Liver (tissue), 9 donors: ENCODE results near the gene MPP7. TPM values are rescaled to one million over a fixed set of nuclear protein-coding genes. Genes with fewer than 3 reads are reported as not detected.

ENCODE experiments used
- DNase-seq: peaks from one replicate; pipeline ENCODE4 v3.0.0-alpha.2; 2017; ENCODE audit warnings: low spot score
- H3K27ac ChIP-seq, 2 donors: one replicate each; pipeline ENCODE4 v1.7.0; 2013; ENCODE audit warnings: inconsistent platforms in 2 of 2, low read length in 2 of 2, control low read depth in 1 of 2, low read depth in 1 of 2, mild to moderate bottlenecking in 1 of 2
- H3K27me3 ChIP-seq, 4 donors: one replicate each; pipeline versions ENCODE4 v1.6.1 to v1.7.0; 2013; ENCODE audit warnings: low read length in 3 of 4, inconsistent platforms in 1 of 4, mild to moderate bottlenecking in 1 of 4, moderate library complexity in 1 of 4; ENCODE audit not compliant: control insufficient read depth in 4 of 4, insufficient read depth in 4 of 4
- H3K36me3 ChIP-seq, 4 donors: one replicate each; pipeline versions ENCODE4 v1.6.1 to v1.7.0; 2013; ENCODE audit warnings: low read length in 3 of 4, mild to moderate bottlenecking in 3 of 4, low read depth in 1 of 4, moderate library complexity in 1 of 4; ENCODE audit not compliant: control insufficient read depth in 4 of 4, insufficient read depth in 3 of 4
- H3K4me1 ChIP-seq, 4 donors: one replicate each; pipeline versions ENCODE4 v1.6.1 to v1.7.0; 2013; ENCODE audit warnings: low read length in 3 of 4, mild to moderate bottlenecking in 3 of 4, moderate library complexity in 1 of 4; ENCODE audit not compliant: control insufficient read depth in 4 of 4, insufficient read depth in 4 of 4
- H3K4me3 ChIP-seq, 3 donors: one replicate each; pipeline versions ENCODE4 v1.6.1 to v1.7.0; 2013; ENCODE audit warnings: low read length in 3 of 3, control low read depth in 1 of 3, low read depth in 1 of 3, mild to moderate bottlenecking in 1 of 3
- H3K9ac ChIP-seq, 2 donors: one replicate each; pipeline ENCODE4 v1.7.0; 2013; ENCODE audit warnings: low read length in 2 of 2, mild to moderate bottlenecking in 2 of 2, moderate library complexity in 2 of 2, control low read depth in 1 of 2, low read depth in 1 of 2
- H3K9me3 ChIP-seq, 4 donors: one replicate each; pipeline versions ENCODE4 v1.6.1 to v1.7.0; 2013; ENCODE audit warnings: low read length in 3 of 4; ENCODE audit not compliant: control insufficient read depth in 4 of 4
- CTCF ChIP-seq: fragments of 150-350 bp; IDR thresholded peaks from 2 replicates; pipeline ENCODE4 v1.5.1; 2017; ENCODE audit warnings: improper control_type of control experiment, low read depth, low read length; ENCODE audit not compliant: missing input control
- EGR1 ChIP-seq, 2 donors: IDR thresholded peaks; 2 replicates each; pipeline ENCODE4 v1.6.1; 2016 to 2018; ENCODE audit warnings: antibody characterized with exemption in 2 of 2, low read depth in 2 of 2
- FOXA1 ChIP-seq: IDR thresholded peaks from 2 replicates; pipeline ENCODE4 v1.6.1; 2016; ENCODE audit warnings: antibody characterized with exemption
- FOXA2 ChIP-seq: IDR thresholded peaks from 2 replicates; pipeline ENCODE4 v1.6.1; 2016; ENCODE audit warnings: antibody characterized with exemption
- HNF4A ChIP-seq, 2 donors: conservative IDR thresholded peaks; 2 replicates each; pipeline ENCODE4 v1.6.1; 2016; ENCODE audit warnings: antibody characterized with exemption in 2 of 2, mild to moderate bottlenecking in 2 of 2
- JUND ChIP-seq, 2 donors: IDR thresholded peaks; 2 replicates each; pipeline ENCODE4 v1.6.1; 2016; ENCODE audit warnings: antibody characterized with exemption in 2 of 2
- NR2F2 ChIP-seq: IDR thresholded peaks from 2 replicates; pipeline ENCODE4 v1.6.1; 2016; ENCODE audit warnings: antibody characterized with exemption
- RAD21 ChIP-seq, 2 donors: IDR thresholded peaks; 2 replicates each; pipeline ENCODE4 v1.6.1; 2016; ENCODE audit warnings: antibody characterized with exemption in 2 of 2, mild to moderate bottlenecking in 2 of 2
- REST ChIP-seq: IDR thresholded peaks from 2 replicates; pipeline ENCODE4 v1.6.1; 2016; ENCODE audit warnings: antibody characterized with exemption, mild to moderate bottlenecking
- RXRA ChIP-seq, 2 donors: IDR thresholded peaks; 2 replicates each; pipeline ENCODE4 v1.6.1; 2017 to 2018; ENCODE audit warnings: antibody characterized with exemption in 2 of 2, mild to moderate bottlenecking in 1 of 2
- SP1 ChIP-seq: IDR thresholded peaks from 2 replicates; pipeline ENCODE4 v1.6.1; 2018; ENCODE audit warnings: antibody characterized with exemption, mild to moderate bottlenecking
- TAF1 ChIP-seq: conservative IDR thresholded peaks from 2 replicates; pipeline ENCODE4 v1.6.1; 2016; ENCODE audit warnings: antibody characterized with exemption, mild to moderate bottlenecking
- YY1 ChIP-seq: IDR thresholded peaks from 2 replicates; pipeline ENCODE4 v1.6.1; 2016; ENCODE audit warnings: antibody characterized with exemption, mild to moderate bottlenecking
- whole genome bisulfite sequencing: extraction: QIAGEN DNeasy Blood & Tissue Kit; methylation state at CpG from one replicate; pipeline ENCODE4 v1.1.7; 2013; 5-methylcytosine and 5-hydroxymethylcytosine counted together
- polyA plus RNA-seq, 2 donors: library from polyadenylated mRNA; stranded (reverse) in 1 of 2; unstranded in 1 of 2; fragments of 200-250 nt in 1 of 2; fragments of >200 nt in 1 of 2; fragmentation: Nextera tagmentation in 1 of 2; extraction: Ambion mirVana in 1 of 2; gene quantifications; one replicate each; pipeline versions ENCODE4 v1.2.1 to v1.2.3, GENCODE V29; 2013 to 2015
- total RNA-seq, 2 donors: library from RNA; depleted of rRNA; stranded (reverse); fragments of >200 nt; gene quantifications; one replicate each; pipeline ENCODE4 v1.2.3, GENCODE V29; 2014
- TF ChIP-seq, protein P1 (sequence below): IDR thresholded peaks from 2 replicates; pipeline ENCODE4 v1.6.1; 2016; ENCODE audit warnings: antibody characterized with exemption
- TF ChIP-seq, protein P2 (sequence below): IDR thresholded peaks from 2 replicates; pipeline ENCODE4 v1.6.1; 2016; ENCODE audit warnings: antibody characterized with exemption
- TF ChIP-seq, protein P3 (sequence below): IDR thresholded peaks from 2 replicates; pipeline ENCODE4 v1.6.1; 2016; ENCODE audit warnings: antibody characterized with exemption
- donor health status: healthy.
- donor health status: healthy.
- donor health status: healthy.
- donor health status: healthy.
- donor health status: healthy.

The MPP7 gene
- total and polyA plus RNA-seq, 4 donors, result 0.69 to 3.8 (median 2.5) TPM

DNA sequence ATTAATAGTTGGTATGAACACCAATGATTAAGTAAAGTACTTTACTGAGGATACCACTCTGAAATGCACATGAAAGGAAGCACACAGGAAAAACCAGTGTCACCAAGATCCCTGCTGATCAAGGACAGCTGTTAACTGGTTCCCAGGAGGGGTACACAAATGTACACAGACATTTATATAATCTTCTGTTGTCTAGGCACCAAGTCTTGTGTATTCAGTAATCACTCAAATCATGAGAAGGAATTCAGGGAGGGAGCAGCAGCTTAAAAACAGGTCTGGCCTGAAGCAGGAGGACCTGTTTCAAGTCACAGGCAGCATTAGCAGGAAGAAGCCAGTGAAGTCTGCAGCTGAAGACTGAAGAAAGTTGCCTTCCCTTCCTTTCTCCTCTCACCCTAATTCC lies 18.7 kb downstream of the MPP7 start:
- Histone ChIP-seq H3K4me1 (no peaks in the 10 kb centered on the region), H3K4me3 (no peak overlapping the region), H3K27ac (no peak overlapping the region), H3K36me3 (no peaks in the 10 kb centered on the region), H3K9ac (no peak overlapping the region), H3K9me3 (no peaks in the 10 kb centered on the region), H3K27me3 (no peaks in the 10 kb centered on the region)
- DNase-seq, result no peak
- TF ChIP-seq FOXA1 (no peak), REST (no peak), JUND (IDR thresholded peaks at IDR 0.05) (no peak), YY1 (no peak), SP1 (no peak), RAD21 (IDR thresholded peaks at IDR 0.05) (no peak), NR2F2 (no peak), TAF1 (no peak)
- TF ChIP-seq, protein P1, sequence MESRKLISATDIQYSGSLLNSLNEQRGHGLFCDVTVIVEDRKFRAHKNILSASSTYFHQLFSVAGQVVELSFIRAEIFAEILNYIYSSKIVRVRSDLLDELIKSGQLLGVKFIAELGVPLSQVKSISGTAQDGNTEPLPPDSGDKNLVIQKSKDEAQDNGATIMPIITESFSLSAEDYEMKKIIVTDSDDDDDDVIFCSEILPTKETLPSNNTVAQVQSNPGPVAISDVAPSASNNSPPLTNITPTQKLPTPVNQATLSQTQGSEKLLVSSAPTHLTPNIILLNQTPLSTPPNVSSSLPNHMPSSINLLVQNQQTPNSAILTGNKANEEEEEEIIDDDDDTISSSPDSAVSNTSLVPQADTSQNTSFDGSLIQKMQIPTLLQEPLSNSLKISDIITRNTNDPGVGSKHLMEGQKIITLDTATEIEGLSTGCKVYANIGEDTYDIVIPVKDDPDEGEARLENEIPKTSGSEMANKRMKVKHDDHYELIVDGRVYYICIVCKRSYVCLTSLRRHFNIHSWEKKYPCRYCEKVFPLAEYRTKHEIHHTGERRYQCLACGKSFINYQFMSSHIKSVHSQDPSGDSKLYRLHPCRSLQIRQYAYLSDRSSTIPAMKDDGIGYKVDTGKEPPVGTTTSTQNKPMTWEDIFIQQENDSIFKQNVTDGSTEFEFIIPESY, result no peak
- TF ChIP-seq, protein P2, sequence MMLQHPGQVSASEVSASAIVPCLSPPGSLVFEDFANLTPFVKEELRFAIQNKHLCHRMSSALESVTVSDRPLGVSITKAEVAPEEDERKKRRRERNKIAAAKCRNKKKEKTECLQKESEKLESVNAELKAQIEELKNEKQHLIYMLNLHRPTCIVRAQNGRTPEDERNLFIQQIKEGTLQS, result no peak
- TF ChIP-seq, protein P3, sequence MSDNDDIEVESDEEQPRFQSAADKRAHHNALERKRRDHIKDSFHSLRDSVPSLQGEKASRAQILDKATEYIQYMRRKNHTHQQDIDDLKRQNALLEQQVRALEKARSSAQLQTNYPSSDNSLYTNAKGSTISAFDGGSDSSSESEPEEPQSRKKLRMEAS, result no peak

GRCh38 chr10:28283251-28283650 lies 19.6 kb downstream of the MPP7 start:
- Histone ChIP-seq H3K4me3 (no peak overlapping the region), H3K4me1 (no peaks in the 10 kb centered on the region), H3K36me3 (no peaks in the 10 kb centered on the region), H3K27me3 (no peaks in the 10 kb centered on the region), H3K9ac (no peak overlapping the region), H3K9me3 (no peaks in the 10 kb centered on the region), H3K27ac (no peak overlapping the region)
- 98% methylated on average over 2 of the region's 2 CpGs for WGBS
- no peak for DNase-seq
- TF ChIP-seq, protein P2, result no peak

- Histone ChIP-seq H3K9ac (no peak overlapping the region), H3K4me3 (no peak overlapping the region), H3K4me1 (no peaks in the 10 kb centered on the region), H3K27ac (no peak overlapping the region), H3K9me3 (no peaks in the 10 kb centered on the region), H3K27me3 (no peaks in the 10 kb centered on the region), H3K36me3 (no peaks in the 10 kb centered on the region)
- no peak for DNase-seq
- WGBS, result 93% methylated on average over 5 of the region's 5 CpGs
- TF ChIP-seq NR2F2, result no peak
- no peak for TF ChIP-seq EGR1 (IDR thresholded peaks at IDR 0.05; ENCODE audit: low read depth in 2 of 2)
- no peak for TF ChIP-seq SP1
- TF ChIP-seq FOXA1, result no peak
- TF ChIP-seq JUND (IDR thresholded peaks at IDR 0.05), result no peak
- no peak for TF ChIP-seq YY1
- TF ChIP-seq REST, result no peak
- no peak for TF ChIP-seq RXRA (IDR thresholded peaks at IDR 0.05)
- TF ChIP-seq CTCF, result no peak
- no peak for TF ChIP-seq HNF4A (conservative IDR thresholded peaks at IDR 0.05)
- TF ChIP-seq, protein P3, result no peak
- no peak for TF ChIP-seq FOXA2
Observed at GRCh38 chr10:28282336-28282735, 20.5 kb downstream of the MPP7 start.
